GM23338 (cell line): ENCODE data around the gene BMAL1.

Experiments used
- CREB1 ChIP-seq: fragments of 250-450 bp; sonication (Bioruptor Pico); IDR thresholded peaks from 2 replicates; pipeline ENCODE4 v1.5.0; 2020; ENCODE audit warnings: low read depth, mild to moderate bottlenecking, moderate library complexity
- ETS1 ChIP-seq: IDR thresholded peaks from 2 replicates; pipeline ENCODE4 v1.6.1; 2016; ENCODE audit warnings: antibody characterized with exemption
- EZH2 ChIP-seq: fragments of 200-600 bp; sonication (generic); IDR thresholded peaks from one replicate; pipeline ENCODE4 v1.8.0; 2017; ENCODE audit warnings: antibody characterized with exemption, mild to moderate bottlenecking, low read depth; ENCODE audit not compliant: unreplicated experiment
- EZH2phosphoT487 ChIP-seq: fragments of 200-600 bp; sonication (generic); IDR thresholded peaks from one replicate; pipeline ENCODE4 v1.8.1; 2018; ENCODE audit warnings: antibody characterized with exemption; ENCODE audit not compliant: unreplicated experiment
- JUNB ChIP-seq: IDR thresholded peaks from one replicate; pipeline ENCODE4 v1.6.1; 2016; ENCODE audit warnings: antibody characterized with exemption; ENCODE audit not compliant: unreplicated experiment
- NANOG ChIP-seq: IDR thresholded peaks from 2 replicates; pipeline ENCODE4 v1.6.1; 2016; ENCODE audit warnings: antibody characterized with exemption, borderline replicate concordance
- POLR2AphosphoS5 ChIP-seq: IDR thresholded peaks from 2 replicates; pipeline ENCODE4 v1.6.1; 2016; ENCODE audit warnings: antibody characterized with exemption, low read depth
- STAT1 ChIP-seq: IDR thresholded peaks from one replicate; pipeline ENCODE4 v1.6.1; 2016; ENCODE audit warnings: antibody characterized with exemption; ENCODE audit not compliant: unreplicated experiment
- ZNF462 ChIP-seq: fragments of 250-450 bp; sonication (Bioruptor Pico); IDR thresholded peaks from 2 replicates; pipeline ENCODE4 v1.5.0; 2020; ENCODE audit warnings: mild to moderate bottlenecking, moderate library complexity
- TF ChIP-seq, protein P1 (sequence below), 2 experiments: fragments of 200-600 bp in 1 of 2; sonication (generic) in 1 of 2; conservative IDR thresholded peaks; 2 replicates each; pipeline versions ENCODE4 v1.5.1 to v1.6.1; 2016 to 2017; ENCODE audit warnings: antibody characterized with exemption in 2 of 2, low read depth in 2 of 2, mild to moderate bottlenecking in 2 of 2, moderate library complexity in 1 of 2
- TF ChIP-seq, protein P2 (sequence below): IDR thresholded peaks from one replicate; pipeline ENCODE4 v1.6.1; 2018; ENCODE audit warnings: antibody characterized with exemption; ENCODE audit not compliant: unreplicated experiment

DNA sequence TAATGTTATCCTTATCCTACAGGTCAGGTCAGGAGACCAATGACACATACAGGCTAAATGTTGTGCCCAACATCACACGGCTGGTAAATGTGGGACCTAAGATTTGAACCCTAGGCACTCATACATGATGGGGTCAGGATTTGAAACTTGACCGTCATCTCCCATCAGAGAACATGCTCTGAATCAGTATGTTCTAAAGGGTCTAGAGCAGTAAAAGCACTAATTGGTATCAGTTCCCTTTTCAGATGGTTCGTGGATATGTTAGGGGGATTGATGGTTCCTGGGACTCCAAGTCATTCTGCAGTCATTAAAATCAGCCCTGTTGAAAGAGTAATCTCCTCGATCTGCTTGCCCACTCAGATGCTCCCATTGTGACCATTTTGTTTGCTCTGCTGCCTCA, 65.5 kb downstream of the BMAL1 start:
- TF ChIP-seq, protein P1, sequence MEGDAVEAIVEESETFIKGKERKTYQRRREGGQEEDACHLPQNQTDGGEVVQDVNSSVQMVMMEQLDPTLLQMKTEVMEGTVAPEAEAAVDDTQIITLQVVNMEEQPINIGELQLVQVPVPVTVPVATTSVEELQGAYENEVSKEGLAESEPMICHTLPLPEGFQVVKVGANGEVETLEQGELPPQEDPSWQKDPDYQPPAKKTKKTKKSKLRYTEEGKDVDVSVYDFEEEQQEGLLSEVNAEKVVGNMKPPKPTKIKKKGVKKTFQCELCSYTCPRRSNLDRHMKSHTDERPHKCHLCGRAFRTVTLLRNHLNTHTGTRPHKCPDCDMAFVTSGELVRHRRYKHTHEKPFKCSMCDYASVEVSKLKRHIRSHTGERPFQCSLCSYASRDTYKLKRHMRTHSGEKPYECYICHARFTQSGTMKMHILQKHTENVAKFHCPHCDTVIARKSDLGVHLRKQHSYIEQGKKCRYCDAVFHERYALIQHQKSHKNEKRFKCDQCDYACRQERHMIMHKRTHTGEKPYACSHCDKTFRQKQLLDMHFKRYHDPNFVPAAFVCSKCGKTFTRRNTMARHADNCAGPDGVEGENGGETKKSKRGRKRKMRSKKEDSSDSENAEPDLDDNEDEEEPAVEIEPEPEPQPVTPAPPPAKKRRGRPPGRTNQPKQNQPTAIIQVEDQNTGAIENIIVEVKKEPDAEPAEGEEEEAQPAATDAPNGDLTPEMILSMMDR (conservative IDR thresholded peaks at IDR 0.05; ENCODE audit: low read depth in 2 of 2) = no peak
- no peak for TF ChIP-seq POLR2AphosphoS5
- TF ChIP-seq EZH2 = no peak
- no peak for TF ChIP-seq EZH2phosphoT487
- TF ChIP-seq JUNB = no peak
- TF ChIP-seq CREB1 (CRISPR knock-in tag) = no peak
- TF ChIP-seq, protein P2, sequence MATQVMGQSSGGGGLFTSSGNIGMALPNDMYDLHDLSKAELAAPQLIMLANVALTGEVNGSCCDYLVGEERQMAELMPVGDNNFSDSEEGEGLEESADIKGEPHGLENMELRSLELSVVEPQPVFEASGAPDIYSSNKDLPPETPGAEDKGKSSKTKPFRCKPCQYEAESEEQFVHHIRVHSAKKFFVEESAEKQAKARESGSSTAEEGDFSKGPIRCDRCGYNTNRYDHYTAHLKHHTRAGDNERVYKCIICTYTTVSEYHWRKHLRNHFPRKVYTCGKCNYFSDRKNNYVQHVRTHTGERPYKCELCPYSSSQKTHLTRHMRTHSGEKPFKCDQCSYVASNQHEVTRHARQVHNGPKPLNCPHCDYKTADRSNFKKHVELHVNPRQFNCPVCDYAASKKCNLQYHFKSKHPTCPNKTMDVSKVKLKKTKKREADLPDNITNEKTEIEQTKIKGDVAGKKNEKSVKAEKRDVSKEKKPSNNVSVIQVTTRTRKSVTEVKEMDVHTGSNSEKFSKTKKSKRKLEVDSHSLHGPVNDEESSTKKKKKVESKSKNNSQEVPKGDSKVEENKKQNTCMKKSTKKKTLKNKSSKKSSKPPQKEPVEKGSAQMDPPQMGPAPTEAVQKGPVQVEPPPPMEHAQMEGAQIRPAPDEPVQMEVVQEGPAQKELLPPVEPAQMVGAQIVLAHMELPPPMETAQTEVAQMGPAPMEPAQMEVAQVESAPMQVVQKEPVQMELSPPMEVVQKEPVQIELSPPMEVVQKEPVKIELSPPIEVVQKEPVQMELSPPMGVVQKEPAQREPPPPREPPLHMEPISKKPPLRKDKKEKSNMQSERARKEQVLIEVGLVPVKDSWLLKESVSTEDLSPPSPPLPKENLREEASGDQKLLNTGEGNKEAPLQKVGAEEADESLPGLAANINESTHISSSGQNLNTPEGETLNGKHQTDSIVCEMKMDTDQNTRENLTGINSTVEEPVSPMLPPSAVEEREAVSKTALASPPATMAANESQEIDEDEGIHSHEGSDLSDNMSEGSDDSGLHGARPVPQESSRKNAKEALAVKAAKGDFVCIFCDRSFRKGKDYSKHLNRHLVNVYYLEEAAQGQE = no peak
- no peak for TF ChIP-seq NANOG
- TF ChIP-seq ETS1 = no peak
- TF ChIP-seq ZNF462 (CRISPR knock-in tag) = no peak
- no peak for TF ChIP-seq STAT1
